ENCODE data around the gene UNC45A. TPM values are rescaled to one million over a fixed set of nuclear protein-coding genes. Genes with fewer than 3 reads are reported as not detected.

Gene UNC45A
- total and polyA plus RNA-seq, 2 of the 8 experiments (the other 6 are each of a cell fraction or from before 2014, with no cell fraction given) = 74.1 to 84.2 TPM

DNA sequence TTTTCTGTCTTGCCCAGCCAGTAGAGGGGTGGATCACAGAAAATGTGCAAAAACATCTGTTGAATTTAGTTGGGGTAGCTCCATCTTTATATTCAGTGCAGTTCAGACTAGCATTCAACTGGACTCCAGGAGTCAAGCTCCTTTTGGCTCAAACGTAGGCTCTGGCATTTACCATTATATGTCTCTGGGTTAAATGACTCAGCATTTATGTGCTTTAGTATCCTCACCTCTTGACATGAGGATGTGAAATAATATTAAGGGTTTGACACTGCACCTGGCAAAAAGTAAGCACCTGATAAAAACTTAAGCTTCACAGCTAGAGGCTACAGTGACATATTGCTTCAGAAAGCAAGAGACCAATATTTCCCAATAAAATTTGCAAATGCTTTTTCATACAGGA lies 44.5 kb downstream of the UNC45A start:
- H4K20me1 ChIP-seq (replicated peaks in 1 of 2; ENCODE audit: control insufficient read depth in 1 of 2, insufficient read depth in 2 of 2, low read length in 2 of 2) = peaks cover 3 to 5% of the 10 kb centered on the region in 2 experiments
- no peak overlapping the region for H4K5ac ChIP-seq (ENCODE audit: insufficient read length, low read depth, low read length)
- no peak overlapping the region for H2BK5ac ChIP-seq (ENCODE audit: low read depth, low read length)
- H3K4me1 ChIP-seq (replicated peaks in 1 of 4; ENCODE audit: control insufficient read depth in 3 of 4, insufficient read depth in 4 of 4, low read length in 3 of 4) = no peaks in the 10 kb centered on the region
- H3K9ac ChIP-seq (replicated peaks in 1 of 4; ENCODE audit: extremely low read depth in 1 of 4, low read depth in 3 of 4, low read length in 3 of 4) = no peak overlapping the region
- no peaks in the 10 kb centered on the region for H3K27me3 ChIP-seq (replicated peaks in 1 of 4; ENCODE audit: control insufficient read depth in 3 of 4, extremely low read depth in 1 of 4, insufficient read depth in 3 of 4, low read length in 3 of 4)
- H3K36me3 ChIP-seq (ENCODE audit: control insufficient read depth in 2 of 4, insufficient read depth in 4 of 4, low read length in 3 of 4) = peaks cover 54 to 96% (median 77%) of the 10 kb centered on the region in 4 experiments
- H3K4me2 ChIP-seq (ENCODE audit: insufficient read depth in 1 of 2, low read depth in 2 of 2, low read length in 2 of 2) = no peak overlapping the region
- H3K79me2 ChIP-seq (ENCODE audit: control insufficient read depth in 1 of 2, insufficient read depth in 2 of 2, low read length in 2 of 2) = peaks cover 0 to 8% of the 10 kb centered on the region in 2 experiments; a peak in 2 of 4 replicates
- no peak overlapping the region for H2BK15ac ChIP-seq (ENCODE audit: low read length)
- no peaks in the 10 kb centered on the region for H3K9me3 ChIP-seq (ENCODE audit: insufficient read depth in 2 of 2, low read depth in 1 of 2, low read length in 1 of 2)
- no peak overlapping the region for H2BK120ac ChIP-seq (replicated peaks; ENCODE audit: low read depth, low read length)
- no peak overlapping the region for H4K91ac ChIP-seq (replicated peaks; ENCODE audit: insufficient read length, low read length)
- DNase-seq (ENCODE audit: low read depth in 1 of 2, low spot score in 2 of 2) (no peak), FAIRE-seq (no peak)
- H3K56ac ChIP-seq (replicated peaks; ENCODE audit: insufficient read length, low read depth, low read length) = no peak overlapping the region
- no peak overlapping the region for H2BK12ac ChIP-seq (ENCODE audit: low read depth, low read length)
- ChIA-PET CTCF (ENCODE audit: partially characterized antibody) (interaction anchor here (0.9 to 2.3 kb wide), 5 partner anchors 17 to 77 kb away, joined by 3 to 6 read pairs (median 3); no protein-coding TSS in a partner anchor), POLR2A (ENCODE audit: partially characterized antibody) (interaction anchor here (0.8 to 1.2 kb wide), 4 partner anchors 17 to 97 kb away, joined by 3 read pairs; no protein-coding TSS in a partner anchor)
- H3K79me1 ChIP-seq (ENCODE audit: low read depth, low read length) = no peaks in the 10 kb centered on the region
- no peak overlapping the region for H3K18ac ChIP-seq (ENCODE audit: extremely low read depth, low read length)
- H3K23ac ChIP-seq (ENCODE audit: insufficient read length) = no peak overlapping the region
- no peak overlapping the region for H2AFZ ChIP-seq (ENCODE audit: low read length)
- no peaks in the 10 kb centered on the region for H3K23me2 ChIP-seq (ENCODE audit: low read depth, low read length)
- H3K27ac ChIP-seq (ENCODE audit: low read depth, low read length) = no peak overlapping the region
- no peak overlapping the region for H3K4me3 ChIP-seq (ENCODE audit: extremely low read depth in 1 of 4, insufficient read depth in 2 of 4, low read depth in 3 of 4, low read length in 4 of 4)
- TF ChIP-seq, protein P1, sequence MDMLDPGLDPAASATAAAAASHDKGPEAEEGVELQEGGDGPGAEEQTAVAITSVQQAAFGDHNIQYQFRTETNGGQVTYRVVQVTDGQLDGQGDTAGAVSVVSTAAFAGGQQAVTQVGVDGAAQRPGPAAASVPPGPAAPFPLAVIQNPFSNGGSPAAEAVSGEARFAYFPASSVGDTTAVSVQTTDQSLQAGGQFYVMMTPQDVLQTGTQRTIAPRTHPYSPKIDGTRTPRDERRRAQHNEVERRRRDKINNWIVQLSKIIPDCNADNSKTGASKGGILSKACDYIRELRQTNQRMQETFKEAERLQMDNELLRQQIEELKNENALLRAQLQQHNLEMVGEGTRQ (IDR thresholded peaks at IDR 0.05; ENCODE audit: low read length) = no peak
- TF ChIP-seq, protein P2, sequence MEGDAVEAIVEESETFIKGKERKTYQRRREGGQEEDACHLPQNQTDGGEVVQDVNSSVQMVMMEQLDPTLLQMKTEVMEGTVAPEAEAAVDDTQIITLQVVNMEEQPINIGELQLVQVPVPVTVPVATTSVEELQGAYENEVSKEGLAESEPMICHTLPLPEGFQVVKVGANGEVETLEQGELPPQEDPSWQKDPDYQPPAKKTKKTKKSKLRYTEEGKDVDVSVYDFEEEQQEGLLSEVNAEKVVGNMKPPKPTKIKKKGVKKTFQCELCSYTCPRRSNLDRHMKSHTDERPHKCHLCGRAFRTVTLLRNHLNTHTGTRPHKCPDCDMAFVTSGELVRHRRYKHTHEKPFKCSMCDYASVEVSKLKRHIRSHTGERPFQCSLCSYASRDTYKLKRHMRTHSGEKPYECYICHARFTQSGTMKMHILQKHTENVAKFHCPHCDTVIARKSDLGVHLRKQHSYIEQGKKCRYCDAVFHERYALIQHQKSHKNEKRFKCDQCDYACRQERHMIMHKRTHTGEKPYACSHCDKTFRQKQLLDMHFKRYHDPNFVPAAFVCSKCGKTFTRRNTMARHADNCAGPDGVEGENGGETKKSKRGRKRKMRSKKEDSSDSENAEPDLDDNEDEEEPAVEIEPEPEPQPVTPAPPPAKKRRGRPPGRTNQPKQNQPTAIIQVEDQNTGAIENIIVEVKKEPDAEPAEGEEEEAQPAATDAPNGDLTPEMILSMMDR (IDR thresholded peaks at IDR 0.05; ENCODE audit: control extremely low read depth in 1 of 3, insufficient read depth in 1 of 3, low read depth in 1 of 3, low read length in 3 of 3) = no peak
- TF ChIP-seq JUN (IDR thresholded peaks at IDR 0.05; ENCODE audit: low read depth, low read length) (no peak), KDM1A (IDR thresholded peaks at IDR 0.05; ENCODE audit: borderline replicate concordance, low read length) (no peak), JUND (IDR thresholded peaks at IDR 0.05; ENCODE audit: low read length) (no peak)
- no peak overlapping the region for H2BK20ac ChIP-seq (ENCODE audit: low read length)
- WGBS, 2 experiments (ENCODE audit: extremely low coverage in 1 of 2, insufficient coverage in 1 of 2, insufficient read length in 1 of 2, insufficient replicate concordance in 2 of 2, low coverage in 1 of 2, low lambda C conversion rate in 2 of 2, missing lambda C conversion rate in 1 of 2) = 85% methylated on average over 1 of the region's 1 CpG; no CpG with 5 or more reads in 1 of the 2 experiments
- H3K14ac ChIP-seq (ENCODE audit: insufficient read length) = no peak overlapping the region
- H4K8ac ChIP-seq (ENCODE audit: extremely low read depth, insufficient read depth, low read length) = no peak overlapping the region
- H3K4ac ChIP-seq (replicated peaks; ENCODE audit: insufficient read length, low read depth, low read length) = no peak overlapping the region
- H2AK5ac ChIP-seq (ENCODE audit: low read depth, low read length) = no peak overlapping the region
